Endothelial cell of umbilical vein (primary cell): Measurements from ENCODE around the gene TPM2. TPM values are rescaled to one million over a fixed set of nuclear protein-coding genes. Genes with fewer than 3 reads are reported as not detected.

Source experiments
- BruUV-seq: library from RNA; stranded (reverse); fragments of 400-500 nt; replicated peaks from 2 replicates; lab custom pipeline; 2021; lab: Mats Ljungman, UMichigan
- CTCF ChIA-PET: fragments of 300-600, 350-600 bp; sonication (Branson Sonifier 250); formaldehyde crosslinking; loops from one replicate; lab custom pipeline; 2021; ENCODE audit warnings: antibody characterized with exemption, inconsistent platforms; lab: Charles Lee
- POLR2A ChIA-PET: fragments of 300-600, 350-600 bp; sonication (Branson Sonifier 250); formaldehyde crosslinking; loops from one replicate; lab custom pipeline; 2021; ENCODE audit warnings: antibody characterized with exemption, inconsistent platforms; lab: Charles Lee
- DNase-seq: peaks from one replicate; pipeline ENCODE4 v3.0.0-alpha.2; 2011; ENCODE audit warnings: low read depth, low spot score
- FAIRE-seq: peaks from 2 replicates; lab custom pipeline; 2011; peaks lifted over from hg19 to GRCh38; lab: Jason Lieb, UNC
- H2AFZ ChIP-seq: 2 replicates; pipeline ENCODE4 v1.6.0; 2012; ENCODE audit warnings: low read depth, low read length, control low read depth, inconsistent platforms
- H3K27ac ChIP-seq: 2 replicates; pipeline ENCODE4 v1.5.1; 2011; ENCODE audit warnings: low read depth, mild to moderate bottlenecking, control low read depth, low read length, moderate library complexity; ENCODE audit not compliant: insufficient read depth
- H3K27me3 ChIP-seq, 2 experiments: 2 replicates each; pipeline versions ENCODE4 v1.6.0 to v1.6.1; 2011; ENCODE audit warnings: low read length in 2 of 2, mixed read lengths in 1 of 2; ENCODE audit not compliant: control insufficient read depth in 2 of 2, insufficient read depth in 2 of 2
- H3K36me3 ChIP-seq, 2 experiments: 2 replicates in 1 of 2; 3 replicates in 1 of 2; pipeline ENCODE4 v1.5.1; 2011; ENCODE audit warnings: low read length in 2 of 2, mild to moderate bottlenecking in 1 of 2, moderate library complexity in 1 of 2; ENCODE audit not compliant: control insufficient read depth in 2 of 2, insufficient read depth in 2 of 2; ENCODE audit errors: extremely low read depth in 1 of 2
- H3K4me1 ChIP-seq: 3 replicates; pipeline ENCODE4 v1.5.1; 2011; ENCODE audit warnings: mild to moderate bottlenecking, low read length; ENCODE audit not compliant: control insufficient read depth, insufficient read depth; ENCODE audit errors: extremely low read depth
- H3K4me2 ChIP-seq: 2 replicates; pipeline ENCODE4 v1.6.1; 2011; ENCODE audit warnings: low read length, control low read depth, mixed read lengths; ENCODE audit not compliant: insufficient read depth
- H3K4me3 ChIP-seq, 3 experiments: fragments of 200-600 bp in 1 of 3; sonication (generic), shearing (Covaris generic) in 1 of 3; replicated peaks in 1 of 3; 2 replicates each; pipeline ENCODE4 v1.5.1; 2011 to 2016; ENCODE audit warnings: control low read depth in 3 of 3, low read length in 3 of 3, mild to moderate bottlenecking in 2 of 3, inconsistent platforms in 1 of 3, low read depth in 1 of 3, moderate library complexity in 1 of 3; ENCODE audit not compliant: insufficient read depth in 1 of 3
- H3K79me2 ChIP-seq: 2 replicates; pipeline ENCODE4 v1.6.0; 2012; ENCODE audit warnings: low read length, inconsistent platforms; ENCODE audit not compliant: control insufficient read depth, insufficient read depth
- H3K9ac ChIP-seq: replicated peaks from 2 replicates; pipeline ENCODE3; 2011; ENCODE audit warnings: low read length, control low read depth; ENCODE audit not compliant: insufficient read depth; ENCODE audit errors: extremely low read depth
- H3K9me1 ChIP-seq: replicated peaks from 3 replicates; pipeline ENCODE4 v1.6.0; 2011; ENCODE audit warnings: mild to moderate bottlenecking, low read length; ENCODE audit not compliant: control insufficient read depth, insufficient read depth; ENCODE audit errors: extremely low read depth
- H3K9me3 ChIP-seq: replicated peaks from 2 replicates; pipeline ENCODE4 v1.5.1; 2012; ENCODE audit warnings: low read length, inconsistent platforms; ENCODE audit not compliant: control insufficient read depth, insufficient read depth
- H4K20me1 ChIP-seq: replicated peaks from 2 replicates; pipeline ENCODE3; 2011; ENCODE audit warnings: mild to moderate bottlenecking, low read length; ENCODE audit not compliant: control insufficient read depth, insufficient read depth; ENCODE audit errors: extremely low read depth
- EZH2 ChIP-seq: IDR thresholded peaks from 2 replicates; pipeline ENCODE4 v1.6.1; 2012; ENCODE audit warnings: borderline replicate concordance, low read depth, mild to moderate bottlenecking, moderate library complexity, low read length, inconsistent platforms; ENCODE audit not compliant: severe bottlenecking
- FOS ChIP-seq: IDR thresholded peaks from 2 replicates; pipeline ENCODE4 v1.6.1; 2011; ENCODE audit warnings: mild to moderate bottlenecking, low read length, moderate library complexity, borderline replicate concordance; ENCODE audit not compliant: insufficient read depth
- GATA2 ChIP-seq: IDR thresholded peaks from 2 replicates; pipeline ENCODE4 v1.7.0; 2011; ENCODE audit warnings: low read depth, mild to moderate bottlenecking, moderate library complexity, mixed read lengths, low read length; ENCODE audit not compliant: insufficient read length, insufficient read depth
- JUN ChIP-seq: IDR thresholded peaks from 2 replicates; pipeline ENCODE4 v1.6.1; 2011; ENCODE audit warnings: borderline replicate concordance, low read depth; ENCODE audit not compliant: insufficient read length, insufficient read depth
- MYC ChIP-seq: IDR thresholded peaks from one replicate; pipeline ENCODE4 v1.6.1; 2011; ENCODE audit warnings: mild to moderate bottlenecking, low read depth, low read length
- POLR2A ChIP-seq: IDR thresholded peaks from 2 replicates; pipeline ENCODE4 v1.6.1; 2012; ENCODE audit warnings: low read depth, mild to moderate bottlenecking, control low read depth, low read length
- POLR2AphosphoS5 ChIP-seq: IDR thresholded peaks from 2 replicates; pipeline ENCODE4 v1.6.1; 2012; ENCODE audit warnings: low read depth, mild to moderate bottlenecking, control low read depth, low read length, moderate library complexity; ENCODE audit not compliant: insufficient read depth
- dilution Hi-C: fragments of 300-500 bp; cut with MboI; formaldehyde crosslinking; loops from one replicate; pipeline ENCODE4 v1.15.0; 2019; ENCODE audit warnings: low sequenced_read_pairs; ENCODE audit not compliant: extremely low pct_ligation_motif_present
- intact Hi-C: fragments of 100-400 bp; cut with micrococcal nuclease; formaldehyde crosslinking; loops from one replicate; pipeline ENCODE4 v1.10.0; 2022
- polyA plus RNA-seq, 4 experiments: library from polyadenylated mRNA; depleted of rRNA in 3 of 4; stranded (reverse) in 3 of 4; unstranded in 1 of 4; fragments of >200 nt; gene quantifications; 2 replicates each; pipeline versions ENCODE4 v1.2.1 to v1.2.3, GENCODE V29; 2011 to 2012; ENCODE audit warnings: missing spikeins in 1 of 4
- total RNA-seq: library from RNA; stranded (reverse); gene quantifications from 2 replicates; pipeline ENCODE4 v1.2.3, GENCODE V29; 2021
- TF ChIP-seq, protein P1 (sequence below): IDR thresholded peaks from 2 replicates; pipeline ENCODE4 v1.6.1; 2011; ENCODE audit not compliant: insufficient read depth, insufficient read length
- TF ChIP-seq, protein P2 (sequence below), 2 donors: IDR thresholded peaks; 1 replicate in 1 of 2; 2 replicates in 1 of 2; pipeline ENCODE4 v1.5.1; 2011; ENCODE audit warnings: low read length in 2 of 2, mild to moderate bottlenecking in 2 of 2, moderate library complexity in 2 of 2, control low read depth in 1 of 2, inconsistent platforms in 1 of 2, low read depth in 1 of 2; ENCODE audit not compliant: insufficient read depth in 1 of 2; ENCODE audit errors: extremely low read depth in 1 of 2

TPM2 gene
- total and polyA plus RNA-seq, 2 donors (not counting 3 experiments of a cell fraction or from before 2014, with no cell fraction given), result 144 to 279 TPM

DNA sequence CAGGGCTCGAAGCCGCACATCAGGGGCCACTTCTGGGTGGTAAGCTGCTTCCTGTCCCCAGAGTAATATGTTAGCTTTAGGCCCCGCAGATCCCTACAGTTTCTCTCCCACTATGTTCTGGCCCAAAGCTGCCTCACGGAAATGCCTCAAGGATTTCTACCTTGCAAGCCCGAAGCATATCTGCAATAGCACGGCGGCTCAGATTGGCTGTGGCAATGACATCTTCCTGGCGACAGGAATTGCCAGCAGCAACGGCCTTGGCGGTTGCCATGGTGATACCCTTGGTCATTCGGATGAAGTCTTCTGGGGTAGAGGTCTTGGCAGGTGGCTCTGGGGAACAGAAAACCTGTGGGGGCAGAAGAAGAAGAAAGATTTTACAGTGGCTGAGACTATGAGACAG lies 10.3 kb upstream of the TPM2 start:
- ChIA-PET POLR2A (no interaction called here), CTCF (interaction anchor here (5.4 kb wide), 1 partner anchor 18 kb away, joined by 53 read pairs; no protein-coding TSS in a partner anchor)
- Histone ChIP-seq H3K27me3 (no peaks in the 10 kb centered on the region), H3K4me3 (no peak overlapping the region), H3K27ac (no peak overlapping the region), H3K9me1 (no peaks in the 10 kb centered on the region), H4K20me1 (no peaks in the 10 kb centered on the region), H3K79me2 (no peaks in the 10 kb centered on the region), H3K9ac (no peak overlapping the region), H3K4me1 (no peaks in the 10 kb centered on the region), H2AFZ (no peak overlapping the region), H3K9me3 (no peaks in the 10 kb centered on the region), H3K36me3 (peaks cover 58 to 82% of the 10 kb centered on the region in 2 experiments), H3K4me2 (no peak overlapping the region)
- TF ChIP-seq FOS, result no peak
- no peak for TF ChIP-seq GATA2
- TF ChIP-seq, protein P1, sequence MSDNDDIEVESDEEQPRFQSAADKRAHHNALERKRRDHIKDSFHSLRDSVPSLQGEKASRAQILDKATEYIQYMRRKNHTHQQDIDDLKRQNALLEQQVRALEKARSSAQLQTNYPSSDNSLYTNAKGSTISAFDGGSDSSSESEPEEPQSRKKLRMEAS, result no peak
- TF ChIP-seq POLR2A, result no peak
- TF ChIP-seq EZH2, result no peak
- no peak for TF ChIP-seq JUN
- TF ChIP-seq MYC, result no peak
- TF ChIP-seq POLR2AphosphoS5, result no peak
- TF ChIP-seq, protein P2, sequence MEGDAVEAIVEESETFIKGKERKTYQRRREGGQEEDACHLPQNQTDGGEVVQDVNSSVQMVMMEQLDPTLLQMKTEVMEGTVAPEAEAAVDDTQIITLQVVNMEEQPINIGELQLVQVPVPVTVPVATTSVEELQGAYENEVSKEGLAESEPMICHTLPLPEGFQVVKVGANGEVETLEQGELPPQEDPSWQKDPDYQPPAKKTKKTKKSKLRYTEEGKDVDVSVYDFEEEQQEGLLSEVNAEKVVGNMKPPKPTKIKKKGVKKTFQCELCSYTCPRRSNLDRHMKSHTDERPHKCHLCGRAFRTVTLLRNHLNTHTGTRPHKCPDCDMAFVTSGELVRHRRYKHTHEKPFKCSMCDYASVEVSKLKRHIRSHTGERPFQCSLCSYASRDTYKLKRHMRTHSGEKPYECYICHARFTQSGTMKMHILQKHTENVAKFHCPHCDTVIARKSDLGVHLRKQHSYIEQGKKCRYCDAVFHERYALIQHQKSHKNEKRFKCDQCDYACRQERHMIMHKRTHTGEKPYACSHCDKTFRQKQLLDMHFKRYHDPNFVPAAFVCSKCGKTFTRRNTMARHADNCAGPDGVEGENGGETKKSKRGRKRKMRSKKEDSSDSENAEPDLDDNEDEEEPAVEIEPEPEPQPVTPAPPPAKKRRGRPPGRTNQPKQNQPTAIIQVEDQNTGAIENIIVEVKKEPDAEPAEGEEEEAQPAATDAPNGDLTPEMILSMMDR (IDR thresholded peaks at IDR 0.05; ENCODE audit: extremely low read depth in 1 of 2, insufficient read depth in 1 of 2, low read depth in 1 of 2, low read length in 2 of 2), result no peak
- BruUV-seq, result no TSS peak
- intact Hi-C loops, result no loop called here
- dilution Hi-C loops, result no loop called here
- DNase-seq, result no peak
- no peak for FAIRE-seq
